ENCODE data around the gene ADD1. TPM values are rescaled to one million over a fixed set of nuclear protein-coding genes. Genes with fewer than 3 reads are reported as not detected.
A peak's percentile ranks its signal among the peaks of the same experiment; 100 is the strongest.

The ADD1 gene
- polyA plus RNA-seq, 4 donors: 158 to 262 (median 177) TPM

DNA sequence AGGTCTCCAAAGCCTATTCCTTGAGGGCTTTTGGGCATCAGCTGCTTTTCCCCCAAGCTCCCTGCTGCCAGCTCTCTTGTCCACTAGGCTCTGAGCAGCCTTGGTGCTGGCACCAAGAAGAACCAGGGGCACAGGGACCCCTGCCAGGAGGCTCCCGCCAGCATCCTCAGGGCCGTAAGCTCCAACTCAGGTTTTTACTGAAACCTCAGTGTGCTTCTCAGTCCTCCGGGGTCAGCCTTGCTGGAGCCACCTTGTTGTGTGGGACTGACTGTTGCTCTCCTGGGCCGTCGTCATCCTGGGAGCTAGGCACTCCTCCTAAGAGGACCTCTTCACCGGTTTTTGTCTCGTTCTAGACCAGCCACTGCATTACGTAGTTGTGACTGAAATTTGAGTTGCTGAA lies 80.6 kb downstream of the ADD1 start:
- no peak for FAIRE-seq
- H3K27me3 ChIP-seq (ENCODE audit: control insufficient read depth in 3 of 3, insufficient read depth in 3 of 3, low read length in 3 of 3): no peaks in the 10 kb centered on the region
- 86 to 94% (median 89%) methylated on average over 8 of the region's 8 CpGs for WGBS, 3 donors
- H3K36me3 ChIP-seq (ENCODE audit: control insufficient read depth in 3 of 3, insufficient read depth in 2 of 3, low read depth in 1 of 3, low read length in 3 of 3): peaks cover 15 to 68% (median 35%) of the 10 kb centered on the region in 3 donors
- no peak overlapping the region for H3K4me3 ChIP-seq (ENCODE audit: low read depth in 1 of 3, low read length in 3 of 3)
- peak overlapping the region in 1 of 3 donors; percentile 79 for H3K27ac ChIP-seq (ENCODE audit: low read depth in 1 of 3, low read length in 2 of 3)
- H3K9me3 ChIP-seq (ENCODE audit: control insufficient read depth in 2 of 2, insufficient read depth in 1 of 2, low read depth in 1 of 2, low read length in 1 of 2): no peaks in the 10 kb centered on the region
- DNase-seq: no peak
- H3K4me1 ChIP-seq (ENCODE audit: control insufficient read depth in 3 of 3, insufficient read depth in 2 of 3, low read depth in 1 of 3, low read length in 2 of 3): peaks cover 0 to 27% (median 0%) of the 10 kb centered on the region in 3 donors

DNA sequence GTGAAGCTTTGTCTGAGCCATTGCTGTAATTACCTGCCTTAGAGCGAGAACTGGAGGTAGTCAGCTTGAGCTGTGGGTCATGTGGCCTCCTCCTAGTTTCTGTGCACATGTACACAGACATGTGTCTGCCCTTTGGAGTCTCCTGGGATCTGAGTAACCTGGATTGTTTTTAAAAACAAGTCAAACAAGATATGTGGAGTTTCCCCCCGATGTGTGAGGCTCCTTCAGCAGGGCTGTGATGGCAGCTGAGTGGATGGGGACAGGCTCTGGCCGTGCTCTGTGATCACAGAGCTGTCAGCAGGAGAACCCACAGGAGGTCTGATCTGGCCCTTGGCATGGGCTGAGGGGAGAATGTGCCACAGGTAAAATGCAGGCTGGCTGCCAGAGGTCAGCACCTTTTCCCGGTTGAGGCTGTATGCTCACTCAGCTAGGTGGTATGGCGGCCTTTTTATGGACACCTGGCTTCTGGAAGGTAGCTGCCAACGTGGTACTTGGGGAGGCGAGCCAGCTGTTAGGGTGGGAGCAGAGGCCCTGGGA lies 81.2 kb downstream of the ADD1 start:
- WGBS, 3 donors: 70 to 81% (median 74%) methylated on average over 7 of the region's 7 CpGs
- no peak for FAIRE-seq

GRCh38 chr4:2925496-2925895 lies 81.9 kb downstream of the ADD1 start:
- Histone ChIP-seq H3K27ac (ENCODE audit: low read depth in 1 of 3, low read length in 2 of 3) (peak overlapping the region in 1 of 3 donors; percentile 79), H3K4me1 (ENCODE audit: control insufficient read depth in 3 of 3, insufficient read depth in 2 of 3, low read depth in 1 of 3, low read length in 2 of 3) (peaks cover 0 to 27% (median 0%) of the 10 kb centered on the region in 3 donors), H3K36me3 (ENCODE audit: control insufficient read depth in 3 of 3, insufficient read depth in 2 of 3, low read depth in 1 of 3, low read length in 3 of 3) (peaks cover 15 to 78% (median 39%) of the 10 kb centered on the region in 3 donors), H3K9me3 (ENCODE audit: control insufficient read depth in 2 of 2, insufficient read depth in 1 of 2, low read depth in 1 of 2, low read length in 1 of 2) (no peaks in the 10 kb centered on the region), H3K4me3 (ENCODE audit: low read depth in 1 of 3, low read length in 3 of 3) (no peak overlapping the region), H3K27me3 (ENCODE audit: control insufficient read depth in 3 of 3, insufficient read depth in 3 of 3, low read length in 3 of 3) (no peaks in the 10 kb centered on the region)
- DNase-seq: no peak
- WGBS, 3 donors: 94 to 98% (median 98%) methylated on average over 5 of the region's 5 CpGs
- no peak for FAIRE-seq

More for the DNA sequence above, 81.2 kb downstream of the ADD1 start:
- H3K27me3 ChIP-seq (ENCODE audit: control insufficient read depth in 3 of 3, insufficient read depth in 3 of 3, low read length in 3 of 3): no peaks in the 10 kb centered on the region
- H3K36me3 ChIP-seq (ENCODE audit: control insufficient read depth in 3 of 3, insufficient read depth in 2 of 3, low read depth in 1 of 3, low read length in 3 of 3): peaks cover 15 to 72% (median 35%) of the 10 kb centered on the region in 3 donors
- H3K27ac ChIP-seq (ENCODE audit: low read depth in 1 of 3, low read length in 2 of 3): peak overlapping the region in 1 of 3 donors; percentile 79
- H3K4me3 ChIP-seq (ENCODE audit: low read depth in 1 of 3, low read length in 3 of 3): no peak overlapping the region
- DNase-seq: peak in 1 of 2 donors; percentile 88
- peaks cover 0 to 27% (median 0%) of the 10 kb centered on the region in 3 donors for H3K4me1 ChIP-seq (ENCODE audit: control insufficient read depth in 3 of 3, insufficient read depth in 2 of 3, low read depth in 1 of 3, low read length in 2 of 3)
- H3K9me3 ChIP-seq (ENCODE audit: control insufficient read depth in 2 of 2, insufficient read depth in 1 of 2, low read depth in 1 of 2, low read length in 1 of 2): no peaks in the 10 kb centered on the region

DNA sequence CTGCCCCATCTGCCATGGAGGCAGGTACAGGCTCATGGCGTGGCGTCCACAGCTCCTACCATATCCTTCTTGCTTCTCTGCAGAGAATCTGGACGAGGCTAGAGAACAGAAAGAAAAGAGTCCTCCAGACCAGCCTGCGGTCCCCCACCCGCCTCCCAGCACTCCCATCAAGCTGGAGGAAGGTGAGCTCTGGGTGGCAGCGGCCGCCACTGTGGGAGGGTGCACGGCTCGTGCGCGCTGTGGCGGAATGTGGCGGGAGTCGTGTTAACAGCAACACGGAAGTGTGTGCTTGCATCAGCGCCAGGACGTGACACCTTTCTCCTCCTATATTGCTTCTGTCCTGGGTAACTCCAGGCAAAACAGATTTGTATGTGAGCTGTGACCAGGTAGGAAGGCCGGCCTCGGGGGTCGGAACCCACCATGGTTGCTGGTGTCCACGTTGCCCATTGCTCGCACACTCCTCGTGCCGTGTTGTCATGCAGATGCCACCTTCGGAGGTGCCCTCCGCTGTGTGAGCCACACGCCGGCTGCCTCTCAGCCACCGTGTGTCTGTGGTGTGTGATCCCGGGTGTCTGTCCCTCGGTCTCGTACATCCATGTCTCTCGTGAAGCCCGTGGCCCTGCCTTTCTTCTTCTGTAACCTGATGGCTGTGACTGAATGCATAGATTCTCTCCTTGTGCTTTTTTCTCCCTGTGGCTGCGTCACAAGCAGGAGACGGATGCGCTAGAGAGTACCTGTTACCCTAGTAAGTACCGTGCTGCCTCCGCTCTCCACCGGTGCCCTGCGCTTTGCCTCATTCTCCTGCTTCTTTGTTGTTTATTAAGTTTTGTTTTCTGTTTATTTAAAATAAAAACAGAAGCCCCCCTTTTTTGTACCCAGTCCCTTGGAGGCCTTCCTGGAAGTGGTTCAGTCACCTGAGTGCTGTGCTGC lies 82.6 kb downstream of the ADD1 start:
- 94 to 95% (median 94%) methylated on average over 41 of the region's 41 CpGs for WGBS, 3 donors

DNA sequence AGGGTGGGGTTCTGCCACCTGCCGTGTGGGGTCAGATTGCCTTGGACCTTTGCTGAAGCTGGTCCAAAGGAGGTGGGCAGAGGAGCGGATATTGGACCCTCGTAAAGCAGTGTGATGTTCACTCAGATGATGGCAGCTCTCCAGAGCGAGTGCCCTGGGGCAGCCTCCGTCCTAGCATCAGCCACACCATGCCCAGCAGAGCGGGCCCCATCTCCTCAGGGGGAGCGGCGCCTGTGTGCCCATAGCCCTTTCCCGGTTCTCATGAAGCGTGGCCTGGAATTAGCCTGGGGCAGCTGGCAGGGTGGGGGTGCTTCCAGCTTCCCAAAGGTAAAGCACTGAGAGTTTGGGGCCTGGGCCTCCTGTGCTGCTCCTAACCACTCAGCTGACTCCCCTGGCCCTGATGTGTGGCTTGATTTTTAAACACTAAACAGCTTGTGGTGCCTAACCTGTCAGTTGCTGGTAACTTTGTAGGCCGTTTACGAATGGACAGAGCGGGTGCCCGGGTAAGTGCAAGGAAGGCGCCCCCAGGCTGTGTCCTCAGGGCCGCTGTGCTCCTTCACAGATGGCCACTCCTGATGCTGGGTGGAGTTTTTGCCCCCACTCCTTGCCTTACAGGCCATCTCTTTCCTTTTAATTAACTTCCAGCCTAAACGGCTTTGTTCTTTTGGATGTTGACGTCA lies 83.5 kb downstream of the ADD1 start:
- Histone ChIP-seq H3K36me3 (ENCODE audit: control insufficient read depth in 3 of 3, insufficient read depth in 2 of 3, low read depth in 1 of 3, low read length in 3 of 3) (peaks cover 15 to 95% (median 39%) of the 10 kb centered on the region in 3 donors), H3K9me3 (ENCODE audit: control insufficient read depth in 2 of 2, insufficient read depth in 1 of 2, low read depth in 1 of 2, low read length in 1 of 2) (no peaks in the 10 kb centered on the region), H3K4me1 (ENCODE audit: control insufficient read depth in 3 of 3, insufficient read depth in 2 of 3, low read depth in 1 of 3, low read length in 2 of 3) (peaks cover 0 to 27% (median 0%) of the 10 kb centered on the region in 3 donors), H3K27ac (ENCODE audit: low read depth in 1 of 3, low read length in 2 of 3) (no peak overlapping the region), H3K27me3 (ENCODE audit: control insufficient read depth in 3 of 3, insufficient read depth in 3 of 3, low read length in 3 of 3) (no peaks in the 10 kb centered on the region), H3K4me3 (ENCODE audit: low read depth in 1 of 3, low read length in 3 of 3) (no peak overlapping the region)
- no peak for FAIRE-seq
- 90 to 93% (median 92%) methylated on average over 18 of the region's 18 CpGs for WGBS, 3 donors
- DNase-seq: no peak

More for the DNA sequence above, 82.6 kb downstream of the ADD1 start:
- H3K4me3 ChIP-seq (ENCODE audit: low read depth in 1 of 3, low read length in 3 of 3): no peak overlapping the region
- no peak for FAIRE-seq
- H3K9me3 ChIP-seq (ENCODE audit: control insufficient read depth in 2 of 2, insufficient read depth in 1 of 2, low read depth in 1 of 2, low read length in 1 of 2): no peaks in the 10 kb centered on the region
- H3K36me3 ChIP-seq (ENCODE audit: control insufficient read depth in 3 of 3, insufficient read depth in 2 of 3, low read depth in 1 of 3, low read length in 3 of 3): peaks cover 15 to 85% (median 39%) of the 10 kb centered on the region in 3 donors
- peaks cover 0 to 27% (median 0%) of the 10 kb centered on the region in 3 donors for H3K4me1 ChIP-seq (ENCODE audit: control insufficient read depth in 3 of 3, insufficient read depth in 2 of 3, low read depth in 1 of 3, low read length in 2 of 3)
- no peak for DNase-seq
- H3K27me3 ChIP-seq (ENCODE audit: control insufficient read depth in 3 of 3, insufficient read depth in 3 of 3, low read length in 3 of 3): no peaks in the 10 kb centered on the region
- H3K27ac ChIP-seq (ENCODE audit: low read depth in 1 of 3, low read length in 2 of 3): no peak overlapping the region

DNA sequence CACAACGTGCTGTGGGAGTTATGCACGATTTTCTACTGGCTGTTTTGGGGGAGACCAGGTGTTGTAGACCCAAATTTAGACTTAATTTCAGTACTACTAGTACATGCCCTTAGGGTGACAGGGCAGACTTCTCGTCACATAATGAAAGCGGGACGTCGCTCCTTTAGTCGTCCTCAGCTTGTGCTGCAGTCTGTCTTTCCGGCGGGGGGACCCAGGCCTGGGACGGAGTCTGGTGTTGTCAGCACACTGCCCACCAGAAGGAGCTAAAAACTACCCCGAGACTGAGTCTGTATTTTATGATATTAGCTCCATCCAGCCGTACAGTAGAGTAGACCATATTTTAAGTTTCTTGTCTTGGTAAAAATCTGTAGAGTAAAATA lies 84.0 kb downstream of the ADD1 start:
- Histone ChIP-seq H3K9me3 (ENCODE audit: control insufficient read depth in 2 of 2, insufficient read depth in 1 of 2, low read depth in 1 of 2, low read length in 1 of 2) (no peaks in the 10 kb centered on the region), H3K4me3 (ENCODE audit: low read depth in 1 of 3, low read length in 3 of 3) (no peak overlapping the region), H3K4me1 (ENCODE audit: control insufficient read depth in 3 of 3, insufficient read depth in 2 of 3, low read depth in 1 of 3, low read length in 2 of 3) (peaks cover 0 to 31% (median 0%) of the 10 kb centered on the region in 3 donors), H3K27me3 (ENCODE audit: control insufficient read depth in 3 of 3, insufficient read depth in 3 of 3, low read length in 3 of 3) (no peaks in the 10 kb centered on the region), H3K27ac (ENCODE audit: low read depth in 1 of 3, low read length in 2 of 3) (no peak overlapping the region), H3K36me3 (ENCODE audit: control insufficient read depth in 3 of 3, insufficient read depth in 2 of 3, low read depth in 1 of 3, low read length in 3 of 3) (peaks cover 15 to 95% (median 39%) of the 10 kb centered on the region in 3 donors)
- DNase-seq: no peak
- FAIRE-seq: no peak
- WGBS, 3 donors: 94 to 95% (median 95%) methylated on average over 12 of the region's 12 CpGs

GRCh38 chr4:2928242-2929176 lies 84.9 kb downstream of the ADD1 start:
- Histone ChIP-seq H3K36me3 (ENCODE audit: control insufficient read depth in 3 of 3, insufficient read depth in 2 of 3, low read depth in 1 of 3, low read length in 3 of 3) (peaks cover 15 to 94% (median 37%) of the 10 kb centered on the region in 3 donors), H3K27me3 (ENCODE audit: control insufficient read depth in 3 of 3, insufficient read depth in 3 of 3, low read length in 3 of 3) (no peaks in the 10 kb centered on the region), H3K4me3 (ENCODE audit: low read depth in 1 of 3, low read length in 3 of 3) (no peak overlapping the region), H3K4me1 (ENCODE audit: control insufficient read depth in 3 of 3, insufficient read depth in 2 of 3, low read depth in 1 of 3, low read length in 2 of 3) (peaks cover 0 to 39% (median 3%) of the 10 kb centered on the region in 3 donors), H3K27ac (ENCODE audit: low read depth in 1 of 3, low read length in 2 of 3) (no peak overlapping the region), H3K9me3 (ENCODE audit: control insufficient read depth in 2 of 2, insufficient read depth in 1 of 2, low read depth in 1 of 2, low read length in 1 of 2) (no peaks in the 10 kb centered on the region)
- FAIRE-seq (no peak), DNase-seq (peak in 1 of 2 donors; percentile 55)
- WGBS, 3 donors: 88 to 95% (median 90%) methylated on average over 32 of the region's 32 CpGs
